Measurements from ENCODE around the gene NKX6-2. TPM values are rescaled to one million over a fixed set of nuclear protein-coding genes. Genes with fewer than 3 reads are reported as not detected.

Gene NKX6-2
- total and polyA plus RNA-seq, 2 experiments from 2014 or later, result 0.03 to 5.0 TPM

DNA sequence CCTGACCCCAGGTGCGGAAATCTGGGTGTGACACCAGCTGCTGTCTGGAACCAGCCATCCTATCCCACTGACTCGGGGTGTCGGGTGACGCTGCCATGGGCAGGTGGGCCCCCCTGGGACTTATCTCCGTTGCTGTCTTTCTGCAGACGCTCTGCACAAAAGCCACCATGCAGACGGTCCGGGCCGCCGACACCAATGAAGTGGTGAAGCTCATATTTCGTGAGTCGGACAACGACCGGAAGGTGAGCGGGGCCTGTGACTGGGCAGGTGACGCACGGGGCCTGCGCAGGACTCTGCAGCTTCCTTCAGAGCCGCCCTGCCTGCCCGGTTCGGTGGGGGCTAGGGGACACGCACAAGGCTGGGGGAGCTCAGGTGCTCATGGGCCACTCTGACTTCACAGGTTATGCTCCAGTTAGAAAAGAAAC is 36.6 kb downstream of the NKX6-2 start:
- Histone ChIP-seq H3K4me3 (no peak overlapping the region), H3K4me1 (ENCODE audit: insufficient read depth) (no peaks in the 10 kb centered on the region), H3K79me2 (no peaks in the 10 kb centered on the region), H3K27ac (no peak overlapping the region), H3K36me3 (replicated peaks; ENCODE audit: insufficient read depth, low read depth) (no peaks in the 10 kb centered on the region), H2AFZ (no peak overlapping the region), H3K27me3 (no peaks in the 10 kb centered on the region), H3K9me3 (ENCODE audit: low read depth) (no peaks in the 10 kb centered on the region), H4K20me1 (ENCODE audit: insufficient read depth, poor library complexity, severe bottlenecking) (no peaks in the 10 kb centered on the region), H3K9me2 (replicated peaks; ENCODE audit: insufficient read depth) (no peaks in the 10 kb centered on the region), H3K4me2 (no peak overlapping the region)
- no peak for DNase-seq (ENCODE audit: low spot score)
- TF ChIP-seq, protein P1, sequence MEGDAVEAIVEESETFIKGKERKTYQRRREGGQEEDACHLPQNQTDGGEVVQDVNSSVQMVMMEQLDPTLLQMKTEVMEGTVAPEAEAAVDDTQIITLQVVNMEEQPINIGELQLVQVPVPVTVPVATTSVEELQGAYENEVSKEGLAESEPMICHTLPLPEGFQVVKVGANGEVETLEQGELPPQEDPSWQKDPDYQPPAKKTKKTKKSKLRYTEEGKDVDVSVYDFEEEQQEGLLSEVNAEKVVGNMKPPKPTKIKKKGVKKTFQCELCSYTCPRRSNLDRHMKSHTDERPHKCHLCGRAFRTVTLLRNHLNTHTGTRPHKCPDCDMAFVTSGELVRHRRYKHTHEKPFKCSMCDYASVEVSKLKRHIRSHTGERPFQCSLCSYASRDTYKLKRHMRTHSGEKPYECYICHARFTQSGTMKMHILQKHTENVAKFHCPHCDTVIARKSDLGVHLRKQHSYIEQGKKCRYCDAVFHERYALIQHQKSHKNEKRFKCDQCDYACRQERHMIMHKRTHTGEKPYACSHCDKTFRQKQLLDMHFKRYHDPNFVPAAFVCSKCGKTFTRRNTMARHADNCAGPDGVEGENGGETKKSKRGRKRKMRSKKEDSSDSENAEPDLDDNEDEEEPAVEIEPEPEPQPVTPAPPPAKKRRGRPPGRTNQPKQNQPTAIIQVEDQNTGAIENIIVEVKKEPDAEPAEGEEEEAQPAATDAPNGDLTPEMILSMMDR (IDR thresholded peaks at IDR 0.05; ENCODE audit: poor library complexity), result no peak
- TF ChIP-seq EZH2 (IDR thresholded peaks at IDR 0.05; ENCODE audit: borderline replicate concordance), result no peak
- TF ChIP-seq EZH2phosphoT487 (IDR thresholded peaks at IDR 0.05; ENCODE audit: low read depth, severe bottlenecking, unreplicated experiment), result no peak
- WGBS (ENCODE audit: low lambda C conversion rate, missing lambda C conversion rate), result 93% methylated on average over 22 of the region's 22 CpGs

DNA sequence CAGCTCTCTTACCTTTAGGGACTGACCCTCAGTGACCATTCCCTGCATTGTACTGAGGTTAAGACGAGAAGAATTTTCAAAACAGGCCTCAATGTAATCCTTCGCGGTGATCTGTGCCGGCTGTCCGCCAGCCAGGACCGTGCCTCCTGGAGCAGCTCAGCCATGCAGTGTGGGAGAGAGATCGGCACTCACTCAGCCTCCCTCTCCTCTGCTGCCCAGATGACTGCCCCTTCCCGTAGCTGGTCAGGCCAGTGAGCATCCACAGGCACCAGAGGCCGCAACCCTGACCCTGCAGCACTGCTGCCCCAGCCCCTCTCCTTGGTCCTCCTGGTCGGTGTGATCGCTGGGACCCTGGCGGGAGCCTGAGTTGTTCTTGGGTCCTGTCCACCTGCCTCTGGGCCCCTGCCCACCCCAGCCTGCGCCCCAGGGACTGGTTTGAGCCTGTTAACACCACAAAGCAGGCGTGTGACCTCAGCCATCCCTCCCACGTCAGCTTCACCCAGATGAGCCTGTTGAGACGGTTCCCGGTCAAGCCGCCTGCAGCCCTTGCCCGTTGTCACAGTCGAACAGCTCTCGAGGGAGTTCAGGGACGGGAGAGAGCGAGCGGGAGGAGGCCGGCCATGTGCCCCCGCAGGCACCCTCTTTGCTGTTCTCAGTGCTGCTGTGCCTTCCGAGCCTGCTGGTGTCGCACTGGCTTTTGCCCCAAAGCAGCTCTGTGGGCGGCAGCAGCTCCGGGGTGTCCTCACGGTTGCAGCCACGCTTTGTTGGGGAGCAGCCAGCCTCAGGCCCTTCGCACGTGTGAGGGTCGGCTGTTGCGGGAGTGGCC is 37.2 kb downstream of the NKX6-2 start:
- DNase-seq (ENCODE audit: low spot score), result no peak
- TF ChIP-seq EZH2phosphoT487 (IDR thresholded peaks at IDR 0.05; ENCODE audit: low read depth, severe bottlenecking, unreplicated experiment), result no peak
- TF ChIP-seq, protein P1 (IDR thresholded peaks at IDR 0.05; ENCODE audit: poor library complexity), result no peak
- TF ChIP-seq EZH2 (IDR thresholded peaks at IDR 0.05; ENCODE audit: borderline replicate concordance), result no peak
- Histone ChIP-seq H3K4me1 (ENCODE audit: insufficient read depth) (no peaks in the 10 kb centered on the region), H3K79me2 (no peaks in the 10 kb centered on the region), H3K36me3 (replicated peaks; ENCODE audit: insufficient read depth, low read depth) (no peaks in the 10 kb centered on the region), H3K27ac (no peak overlapping the region), H3K9me2 (replicated peaks; ENCODE audit: insufficient read depth) (no peaks in the 10 kb centered on the region), H2AFZ (no peak overlapping the region), H3K9me3 (ENCODE audit: low read depth) (no peaks in the 10 kb centered on the region), H3K4me3 (no peak overlapping the region), H3K27me3 (no peaks in the 10 kb centered on the region), H4K20me1 (ENCODE audit: insufficient read depth, poor library complexity, severe bottlenecking) (no peaks in the 10 kb centered on the region), H3K4me2 (no peak overlapping the region)
- WGBS (ENCODE audit: low lambda C conversion rate, missing lambda C conversion rate), result 91% methylated on average over 36 of the region's 36 CpGs

DNA sequence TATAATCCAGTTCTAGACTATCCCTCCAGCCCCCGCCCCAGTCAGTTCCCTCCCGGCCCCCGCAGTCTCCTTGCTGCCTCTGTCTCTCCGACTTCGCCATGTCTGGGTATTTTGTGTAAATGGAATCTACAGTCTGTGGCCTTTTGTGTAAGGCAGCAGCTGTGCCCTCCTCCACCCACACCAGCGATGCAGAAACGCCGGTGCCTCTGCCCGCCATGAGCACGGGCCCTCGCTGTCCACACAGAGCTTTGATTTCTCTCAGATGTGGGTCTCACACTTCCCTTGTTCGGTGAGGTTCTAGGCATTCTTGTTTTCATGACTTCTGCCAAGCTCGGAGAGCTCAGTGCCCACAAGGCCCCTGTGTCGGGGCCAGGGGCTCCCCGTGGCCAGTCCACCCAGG is 37.8 kb downstream of the NKX6-2 start:
- Histone ChIP-seq H3K9me3 (ENCODE audit: low read depth) (no peaks in the 10 kb centered on the region), H3K4me1 (ENCODE audit: insufficient read depth) (no peaks in the 10 kb centered on the region), H3K4me3 (no peak overlapping the region), H3K4me2 (no peak overlapping the region), H3K36me3 (replicated peaks; ENCODE audit: insufficient read depth, low read depth) (no peaks in the 10 kb centered on the region), H4K20me1 (ENCODE audit: insufficient read depth, poor library complexity, severe bottlenecking) (no peaks in the 10 kb centered on the region), H3K27ac (no peak overlapping the region), H3K9me2 (replicated peaks; ENCODE audit: insufficient read depth) (no peaks in the 10 kb centered on the region), H2AFZ (no peak overlapping the region), H3K27me3 (no peaks in the 10 kb centered on the region), H3K79me2 (no peaks in the 10 kb centered on the region)
- 93% methylated on average over 15 of the region's 15 CpGs for WGBS (ENCODE audit: low lambda C conversion rate, missing lambda C conversion rate)
- TF ChIP-seq EZH2phosphoT487 (IDR thresholded peaks at IDR 0.05; ENCODE audit: low read depth, severe bottlenecking, unreplicated experiment) (no peak), EZH2 (IDR thresholded peaks at IDR 0.05; ENCODE audit: borderline replicate concordance) (no peak)
- TF ChIP-seq, protein P1 (IDR thresholded peaks at IDR 0.05; ENCODE audit: poor library complexity), result no peak
- DNase-seq (ENCODE audit: low spot score), result no peak
